Anterior cingulate cortex (tissue), 58 donors: ENCODE measurements around the gene ARID3A.

ENCODE experiments used
- DNase-seq, 58 donors: peaks; one replicate each; lab custom pipeline; 2025; lab: John Stamatoyannopoulos, UW

Gene ARID3A

GRCh38 chr19:995051-995827 lies 69.4 kb downstream of the ARID3A start:
- peak in 5 of 58 donors; percentile 15 to 30 (median 20) for DNase-seq

GRCh38 chr19:996051-996838 lies 70.4 kb downstream of the ARID3A start:
- peak in 2 of 58 donors; percentile 9 to 15 for DNase-seq

GRCh38 chr19:998064-998463 lies 72.2 kb downstream of the ARID3A start:
- no peak for DNase-seq

GRCh38 chr19:999379-999719 lies 73.5 kb downstream of the ARID3A start:
- DNase-seq: no peak

GRCh38 chr19:1000095-1000494 lies 74.3 kb downstream of the ARID3A start, which contains the start of gene GRIN3B:
GRIN3B (plus strand) TSS chr19:1000419; CDS start chr19:1000438, 19 bp downstream.
- DNase-seq: peak in 1 of 58 donors; percentile 8

- no peak for DNase-seq
Measured at GRCh38 chr19:1000591-1001537, 75.0 kb downstream of the ARID3A start.

GRCh38 chr19:1001538-1002166 lies 75.8 kb downstream of the ARID3A start:
- DNase-seq: peak in 15 of 58 donors; percentile 5 to 57 (median 11)

GRCh38 chr19:1002600-1002999 lies 76.8 kb downstream of the ARID3A start:
- DNase-seq: no peak

GRCh38 chr19:1003283-1003682 lies 77.4 kb downstream of the ARID3A start:
- DNase-seq: no peak

- DNase-seq: no peak
Measured at GRCh38 chr19:1004204-1004802, 78.5 kb downstream of the ARID3A start.

- no peak for DNase-seq
Measured at GRCh38 chr19:1004803-1005664, 79.2 kb downstream of the ARID3A start.

- no peak for DNase-seq
Measured at GRCh38 chr19:1006711-1007398, 81.0 kb downstream of the ARID3A start.

- no peak for DNase-seq
Measured at GRCh38 chr19:1007399-1008251, 81.8 kb downstream of the ARID3A start.

GRCh38 chr19:1008268-1009040 lies 82.6 kb downstream of the ARID3A start:
- no peak for DNase-seq

- DNase-seq: peak in 1 of 58 donors; percentile 1
Measured at GRCh38 chr19:1009041-1009980, 83.5 kb downstream of the ARID3A start.
